ENCODE measurements around the gene TENT5C.

Gene TENT5C

GRCh38 chr1:117599286-117600221 is 6.3 kb upstream of the TENT5C start:
- TF ChIP-seq CTCF (IDR thresholded peaks at IDR 0.05; ENCODE audit: insufficient read depth, low read length, missing control alignments) = no peak
- H3K4me3 ChIP-seq (ENCODE audit: low read depth, low read length) = no peak overlapping the region
- CTCF ChIA-PET = no interaction called here
- no peak for DNase-seq (ENCODE audit: low read depth, low spot score)
- POLR2A ChIA-PET = no interaction called here

GRCh38 chr1:117600325-117600943 is 5.4 kb upstream of the TENT5C start:
- POLR2A ChIA-PET = no interaction called here
- CTCF ChIA-PET = no interaction called here

GRCh38 chr1:117600966-117601365 is 4.9 kb upstream of the TENT5C start:
- DNase-seq (ENCODE audit: low read depth, low spot score) = no peak
- CTCF ChIA-PET = no interaction called here
- POLR2A ChIA-PET = no interaction called here
- H3K4me3 ChIP-seq (ENCODE audit: low read depth, low read length) = no peak overlapping the region
- no peak for TF ChIP-seq CTCF (IDR thresholded peaks at IDR 0.05; ENCODE audit: insufficient read depth, low read length, missing control alignments)

More at GRCh38 chr1:117600325-117600943, 5.4 kb upstream of the TENT5C start:
- no peak for DNase-seq (ENCODE audit: low read depth, low spot score)
- no peak for TF ChIP-seq CTCF (IDR thresholded peaks at IDR 0.05; ENCODE audit: insufficient read depth, low read length, missing control alignments)
- no peak overlapping the region for H3K4me3 ChIP-seq (ENCODE audit: low read depth, low read length)

GRCh38 chr1:117602862-117603261 is 3.0 kb upstream of the TENT5C start:
- TF ChIP-seq CTCF (IDR thresholded peaks at IDR 0.05; ENCODE audit: insufficient read depth, low read length, missing control alignments) = no peak
- POLR2A ChIA-PET = no interaction called here
- no peak overlapping the region for H3K4me3 ChIP-seq (ENCODE audit: low read depth, low read length)
- no peak for DNase-seq (ENCODE audit: low read depth, low spot score)
- CTCF ChIA-PET = interaction anchor here (1.3 kb wide), 1 partner anchor 68 kb away, joined by 4 read pairs; no protein-coding TSS in a partner anchor

GRCh38 chr1:117605164-117605773 is 579 bp upstream of the TENT5C start:
- CTCF ChIA-PET = interaction anchor here (0.8 to 1.7 kb wide), 4 partner anchors 70 to 153 kb away, joined by 3 to 7 read pairs (median 4); no protein-coding TSS in a partner anchor
- no peak for TF ChIP-seq CTCF (IDR thresholded peaks at IDR 0.05; ENCODE audit: insufficient read depth, low read length, missing control alignments)
- POLR2A ChIA-PET = no interaction called here
- H3K4me3 ChIP-seq (ENCODE audit: low read depth, low read length) = peak overlapping the region; percentile 76
- DNase-seq (ENCODE audit: low read depth, low spot score) = no peak

Data from AG04449 (cell line).